GM12891 (cell line): Measurements from ENCODE around the gene TLE1.

Experiments used
- PAX5 ChIP-seq: IDR thresholded peaks from 2 replicates; pipeline ENCODE4 v1.6.1; 2011; ENCODE audit warnings: low read length, moderate library complexity, mild to moderate bottlenecking; ENCODE audit not compliant: insufficient read depth, severe bottlenecking
- POLR2A ChIP-seq: IDR thresholded peaks from 2 replicates; pipeline ENCODE4 v1.6.1; 2011; ENCODE audit warnings: low read depth, low read length, control low read depth
- POLR2AphosphoS5 ChIP-seq: IDR thresholded peaks from 2 replicates; pipeline ENCODE4 v1.6.1; 2011; ENCODE audit warnings: low read depth, low read length, control low read depth
- POU2F2 ChIP-seq: IDR thresholded peaks from 2 replicates; pipeline ENCODE4 v1.6.1; 2011; ENCODE audit warnings: low read depth, mild to moderate bottlenecking, control low read depth, low read length, moderate library complexity
- SPI1 ChIP-seq: IDR thresholded peaks from 2 replicates; pipeline ENCODE4 v1.6.1; 2011; ENCODE audit warnings: low read depth, low read length, control low read depth
- TAF1 ChIP-seq: IDR thresholded peaks from 2 replicates; pipeline ENCODE4 v1.6.1; 2011; ENCODE audit warnings: low read depth, low read length, control low read depth

DNA sequence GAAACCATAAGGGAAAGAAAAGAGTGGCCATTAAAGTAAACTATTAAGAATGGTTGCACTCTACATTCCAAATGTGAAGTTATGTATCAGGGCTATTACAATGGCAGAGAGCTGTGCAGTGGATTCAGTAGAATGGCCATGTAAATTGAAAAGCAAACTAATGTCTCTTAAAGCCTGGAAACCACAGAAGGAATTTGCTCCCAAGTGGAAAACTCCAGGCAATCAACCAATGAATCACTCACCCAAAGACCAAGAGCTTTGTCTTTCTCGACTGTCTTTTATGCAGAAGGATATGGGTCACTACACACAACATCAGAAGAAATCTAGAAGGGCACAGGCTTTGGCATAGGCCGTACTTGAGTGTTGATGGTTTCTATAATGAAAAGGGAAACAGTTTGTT is 114.9 kb downstream of the TLE1 start:
- no peak for TF ChIP-seq POLR2AphosphoS5
- no peak for TF ChIP-seq POLR2A
- TF ChIP-seq PAX5, result no peak
- TF ChIP-seq SPI1, result no peak
- no peak for TF ChIP-seq TAF1
- no peak for TF ChIP-seq POU2F2
